Measurements from ENCODE around the gene CASKIN1.
"Not testable (repeated sequence)": the region's sequence is repeated elsewhere in the genome, so short reads cannot be mapped to it uniquely, and the experiment has no call there.

CASKIN1 gene

GRCh38 chr16:2155091-2155950 lies 41.1 kb downstream of the CASKIN1 start, which contains the start of gene TRAF7:
TSS of gene TRAF7 (plus strand) at chr16:2155782. CDS start at chr16:2163921, 8,139 bp downstream.
- DNase-seq = peak; percentile 100

- DNase-seq = peak; percentile 45
These were observed 41.8 kb downstream of the CASKIN1 start for GRCh38 chr16:2154533-2155090.

GRCh38 chr16:2152695-2153506 lies 43.5 kb downstream of the CASKIN1 start:
- DNase-seq = peak; percentile 55

GRCh38 chr16:2151188-2152091 lies 45.0 kb downstream of the CASKIN1 start:
- peak; percentile 32 for DNase-seq

GRCh38 chr16:2150418-2151187 lies 45.8 kb downstream of the CASKIN1 start:
- DNase-seq = peak; percentile 70

GRCh38 chr16:2149630-2150417 lies 46.6 kb downstream of the CASKIN1 start:
- DNase-seq = peak; percentile 53

GRCh38 chr16:2148714-2149629 lies 47.4 kb downstream of the CASKIN1 start:
- peak; percentile 58 for DNase-seq

GRCh38 chr16:2147981-2148671 lies 48.3 kb downstream of the CASKIN1 start, which contains the start of gene RAB26:
TSS of gene RAB26 (plus strand) at chr16:2148625. CDS start at chr16:2148784, 159 bp downstream.
- peak; percentile 79 for DNase-seq

GRCh38 chr16:2147378-2147777 lies 49.0 kb downstream of the CASKIN1 start:
- no peak for DNase-seq

- no peak for DNase-seq
These were observed 50.6 kb downstream of the CASKIN1 start for GRCh38 chr16:2145843-2146242.

- no peak for DNase-seq
These were observed 52.4 kb downstream of the CASKIN1 start for GRCh38 chr16:2143878-2144485.

- no peak for DNase-seq
These were observed 53.2 kb downstream of the CASKIN1 start for GRCh38 chr16:2142942-2143877.

GRCh38 chr16:2135770-2136490 lies 60.5 kb downstream of the CASKIN1 start, which contains the start of gene PKD1:
TSS of gene PKD1 (minus strand) at chr16:2135898. CDS start at chr16:2135689, 209 bp downstream.
- peak; percentile 92 for DNase-seq

- not testable (repeated sequence) for DNase-seq
These were observed 61.3 kb downstream of the CASKIN1 start for GRCh38 chr16:2135071-2135470.

- DNase-seq = not testable (repeated sequence)
These were observed 62.6 kb downstream of the CASKIN1 start for GRCh38 chr16:2133797-2134196.

GRCh38 chr16:2129890-2130447 lies 66.4 kb downstream of the CASKIN1 start:
- DNase-seq = not testable (repeated sequence)
